Activated CD4-positive, alpha-beta T cell treated with anti-CD3 and anti-CD28 coated beads for 36 hours (primary cell): Measurements from ENCODE around the gene GFRA4. TPM values are rescaled to one million over a fixed set of nuclear protein-coding genes. Genes with fewer than 3 reads are reported as not detected.

Experiments used
- ATAC-seq: fragments of 200-7000 bp; cut with Tn5 transposase; one replicate; pipeline ENCODE4 v1.10.0; 2021; ENCODE audit warnings: mild to moderate bottlenecking, moderate library complexity
- CTCF ChIA-PET: fragments of 350-600 bp; sonication (Branson Sonifier 250); formaldehyde crosslinking; loops from one replicate; lab custom pipeline; 2021; ENCODE audit warnings: antibody characterized with exemption; lab: Charles Lee
- POLR2A ChIA-PET: fragments of 350-600 bp; sonication (Branson Sonifier 250); formaldehyde crosslinking; loops from one replicate; lab custom pipeline; 2021; ENCODE audit warnings: antibody characterized with exemption, inconsistent platforms; lab: Charles Lee
- DNase-seq: peaks from one replicate; pipeline ENCODE4 v3.0.0-alpha.2; 2020
- H3K27ac Mint-ChIP-seq: one replicate; pipeline ENCODE4 v1.8.0; 2021; ENCODE audit warnings: mixed read lengths
- H3K27me3 Mint-ChIP-seq: one replicate; pipeline ENCODE4 v1.8.0; 2021; ENCODE audit warnings: mixed read lengths
- H3K36me3 Mint-ChIP-seq: one replicate; pipeline ENCODE4 v1.8.0; 2021; ENCODE audit warnings: low read depth, mixed read lengths
- H3K4me1 Mint-ChIP-seq: one replicate; pipeline ENCODE4 v1.8.0; 2021; ENCODE audit warnings: mixed read lengths
- H3K4me3 Mint-ChIP-seq: one replicate; pipeline ENCODE4 v1.8.0; 2021; ENCODE audit warnings: mild to moderate bottlenecking, moderate library complexity, mixed read lengths
- H3K9me3 Mint-ChIP-seq: one replicate; pipeline ENCODE4 v1.8.0; 2021; ENCODE audit warnings: low read depth, mixed read lengths
- intact Hi-C, 2 experiments: fragments of 100-400 bp; cut with DNase I in 1 of 2; cut with micrococcal nuclease in 1 of 2; formaldehyde crosslinking; loops; one replicate each; pipeline versions ENCODE4 v1.14.2 to v1.15.1; 2022 to 2024; cut with DNase I, micrococcal nuclease
- total RNA-seq, 2 experiments: library from RNA; stranded (reverse); gene quantifications; one replicate each; pipeline ENCODE4 v1.2.3, GENCODE V29; 2021

Gene GFRA4
- total RNA-seq, 2 experiments from 2014 or later = not detected

DNA sequence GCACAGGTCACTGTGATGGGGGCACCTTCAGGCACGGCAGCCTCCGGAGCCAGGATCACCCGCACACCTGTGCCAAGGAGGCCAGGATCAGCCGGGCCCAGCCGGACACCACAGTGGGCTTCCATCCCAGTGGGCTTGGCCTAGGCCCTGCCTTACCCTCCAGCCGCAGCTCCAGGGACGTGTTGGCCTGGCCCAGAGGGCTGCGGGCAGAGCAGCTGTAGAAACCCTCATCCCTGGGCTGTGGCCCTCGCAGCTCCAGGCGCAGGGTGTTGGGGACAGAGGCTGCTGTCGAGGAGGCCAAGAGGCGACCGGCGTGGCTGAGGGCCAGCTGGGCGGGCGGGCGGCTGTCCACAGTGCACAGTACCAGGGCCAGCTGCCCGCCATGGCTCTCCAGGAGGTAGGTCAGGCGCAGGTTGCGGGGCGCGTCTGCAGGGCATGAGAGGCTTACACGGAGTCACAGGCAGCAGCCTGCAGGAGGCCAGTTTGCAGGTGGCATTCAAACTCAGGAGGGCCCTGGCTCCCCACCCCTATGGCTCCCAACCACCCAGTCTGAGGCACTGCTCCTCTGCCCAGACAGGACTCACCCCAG, 29.6 kb upstream of the GFRA4 start:
- intact Hi-C loops = loop anchor here in 1 of 2 experiments (5.0 kb wide), 1 partner anchor 170 kb away; no protein-coding TSS in a partner anchor
- Mint-ChIP-seq H3K9me3 (no peaks in the 10 kb centered on the region), H3K4me3 (no peak overlapping the region), H3K27ac (no peak overlapping the region), H3K4me1 (no peaks in the 10 kb centered on the region), H3K27me3 (peaks cover under 1% of the 10 kb centered on the region), H3K36me3 (no peaks in the 10 kb centered on the region)
- ChIA-PET CTCF (interaction anchor here (0.6 kb wide), 1 partner anchor 430 kb away, joined by 4 read pairs; no protein-coding TSS in a partner anchor), POLR2A (no interaction called here)
- DNase-seq = no peak
- no peak for ATAC-seq

DNA sequence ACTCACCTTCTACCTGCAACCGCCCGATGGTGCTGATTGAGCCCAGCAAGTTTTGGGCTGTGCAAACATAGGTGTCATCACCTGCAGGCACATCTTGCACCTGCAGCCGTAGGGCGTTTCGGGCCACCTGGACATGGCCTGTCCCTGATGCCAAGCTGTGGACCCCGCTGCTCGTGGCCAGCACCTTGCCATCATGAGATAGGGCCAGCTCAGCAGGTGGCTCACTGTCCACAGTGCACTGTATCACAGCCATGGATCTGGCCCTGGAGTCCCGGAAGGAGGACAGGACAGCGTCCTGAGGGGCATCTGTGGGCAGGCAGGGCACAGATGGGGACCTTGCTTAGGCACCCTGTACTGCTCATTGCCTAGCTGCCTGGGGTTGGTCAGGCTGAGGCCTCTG, 28.7 kb upstream of the GFRA4 start:
- no peak for DNase-seq
- ChIA-PET CTCF (interaction anchor here (0.6 kb wide), 2 partner anchors 16 to 1175 kb away, joined by 3 to 6 read pairs; no protein-coding TSS in a partner anchor), POLR2A (no interaction called here)
- Mint-ChIP-seq H3K4me1 (no peaks in the 10 kb centered on the region), H3K27ac (no peak overlapping the region), H3K4me3 (no peak overlapping the region), H3K27me3 (peaks cover 5% of the 10 kb centered on the region), H3K9me3 (no peaks in the 10 kb centered on the region), H3K36me3 (no peaks in the 10 kb centered on the region)
- ATAC-seq = no peak
- intact Hi-C loops = loop anchor here in 1 of 2 experiments (5.0 kb wide), 1 partner anchor 170 kb away; no protein-coding TSS in a partner anchor

DNA sequence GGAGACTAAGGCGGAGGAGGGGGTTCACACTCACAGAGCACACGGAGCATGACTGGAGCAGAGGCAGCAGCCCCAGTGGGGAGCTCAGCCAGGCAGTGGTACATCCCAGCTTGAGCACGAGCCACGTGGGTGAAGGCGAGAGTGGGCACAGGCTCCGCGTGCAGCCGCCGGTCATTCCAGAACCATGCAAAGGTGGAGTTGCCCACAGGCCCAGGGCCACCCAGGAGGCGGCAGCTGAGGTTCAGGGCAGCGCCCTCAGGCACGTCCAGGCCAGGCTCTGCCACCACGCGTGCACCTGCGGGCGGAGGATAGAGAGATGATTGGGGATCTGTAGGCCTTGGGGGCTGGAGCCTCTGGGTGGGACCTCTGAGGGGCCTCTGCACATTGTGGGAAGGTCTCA, 28.1 kb upstream of the GFRA4 start:
- ChIA-PET POLR2A (no interaction called here), CTCF (interaction anchor here (0.6 kb wide), 2 partner anchors 15 to 1175 kb away, joined by 3 to 6 read pairs; no protein-coding TSS in a partner anchor)
- ATAC-seq (no peak), DNase-seq (no peak)
- Mint-ChIP-seq H3K27ac (no peak overlapping the region), H3K4me1 (no peaks in the 10 kb centered on the region), H3K4me3 (no peak overlapping the region), H3K27me3 (peaks cover 7% of the 10 kb centered on the region), H3K36me3 (no peaks in the 10 kb centered on the region), H3K9me3 (no peaks in the 10 kb centered on the region)
- intact Hi-C loops = loop anchor here in 1 of 2 experiments (5.0 kb wide), 1 partner anchor 171 kb away; no protein-coding TSS in a partner anchor

DNA sequence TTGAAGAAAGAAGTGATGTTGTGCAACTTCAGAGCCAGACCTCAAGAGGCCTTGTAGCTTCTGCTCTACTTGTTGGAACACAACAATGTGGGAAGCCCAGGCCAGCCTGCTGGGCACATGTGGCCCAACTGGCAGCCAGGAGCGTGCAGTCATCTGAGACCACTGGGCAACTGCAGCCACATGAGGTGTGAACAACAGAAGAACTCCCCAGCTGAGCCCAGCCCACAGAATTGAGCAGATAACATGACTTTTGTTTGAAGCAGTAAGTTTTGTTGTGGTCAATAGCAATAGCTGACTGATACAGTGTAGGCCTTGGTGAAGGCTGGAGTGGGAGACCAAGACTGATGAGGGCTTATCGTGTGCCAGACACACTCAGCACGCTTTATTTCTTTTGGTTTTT, 27.2 kb upstream of the GFRA4 start:
- no peaks in the 10 kb centered on the region for H3K36me3 Mint-ChIP-seq
- intact Hi-C loops = loop anchor here in 1 of 2 experiments (5.0 kb wide), 1 partner anchor 172 kb away; no protein-coding TSS in a partner anchor
- DNase-seq (no peak), ATAC-seq (no peak)
- no peak overlapping the region for H3K27ac Mint-ChIP-seq
- no peaks in the 10 kb centered on the region for H3K4me1 Mint-ChIP-seq
- ChIA-PET CTCF (interaction anchor here (1.0 to 1.4 kb wide), 2 partner anchors 14 to 20 kb away, joined by 3 to 4 read pairs; no protein-coding TSS in a partner anchor), POLR2A (interaction anchor here (0.6 kb wide), 1 partner anchor 18 kb away, joined by 5 read pairs; no protein-coding TSS in a partner anchor)
- H3K27me3 Mint-ChIP-seq = peaks cover 7% of the 10 kb centered on the region
- H3K4me3 Mint-ChIP-seq = no peak overlapping the region
- H3K9me3 Mint-ChIP-seq = no peaks in the 10 kb centered on the region

DNA sequence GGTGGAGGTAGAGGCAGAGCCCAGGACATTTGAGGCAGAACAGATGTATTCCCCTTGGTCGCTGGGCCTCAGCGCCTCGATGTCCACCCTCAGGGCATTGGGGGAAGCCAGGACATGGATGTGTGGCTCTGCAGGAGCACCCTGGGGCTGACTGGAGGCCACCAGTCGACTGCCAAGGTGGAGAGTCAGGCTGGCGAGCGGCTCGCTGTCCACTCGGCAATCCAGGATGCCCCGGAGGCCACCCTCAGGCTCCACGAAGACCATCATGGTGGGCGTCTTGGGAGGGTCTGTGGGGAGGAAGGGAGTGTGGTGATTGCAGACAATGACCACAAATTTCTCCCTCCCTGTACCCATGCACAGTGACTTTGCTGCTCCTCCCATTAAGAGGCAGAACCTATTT, 26.8 kb upstream of the GFRA4 start:
- no peak for DNase-seq
- no peaks in the 10 kb centered on the region for H3K4me1 Mint-ChIP-seq
- ChIA-PET POLR2A (interaction anchor here (0.6 kb wide), 1 partner anchor 18 kb away, joined by 5 read pairs; no protein-coding TSS in a partner anchor), CTCF (interaction anchor here (0.8 to 1.4 kb wide), 3 partner anchors 14 to 167 kb away, joined by 3 to 4 read pairs (median 3); no protein-coding TSS in a partner anchor)
- H3K9me3 Mint-ChIP-seq = no peaks in the 10 kb centered on the region
- no peak overlapping the region for H3K27ac Mint-ChIP-seq
- H3K4me3 Mint-ChIP-seq = no peak overlapping the region
- ATAC-seq = no peak
- no peaks in the 10 kb centered on the region for H3K36me3 Mint-ChIP-seq
- peaks cover 7% of the 10 kb centered on the region for H3K27me3 Mint-ChIP-seq
- intact Hi-C loops = loop anchor here in 1 of 2 experiments (5.0 kb wide), 1 partner anchor 172 kb away; no protein-coding TSS in a partner anchor

DNA sequence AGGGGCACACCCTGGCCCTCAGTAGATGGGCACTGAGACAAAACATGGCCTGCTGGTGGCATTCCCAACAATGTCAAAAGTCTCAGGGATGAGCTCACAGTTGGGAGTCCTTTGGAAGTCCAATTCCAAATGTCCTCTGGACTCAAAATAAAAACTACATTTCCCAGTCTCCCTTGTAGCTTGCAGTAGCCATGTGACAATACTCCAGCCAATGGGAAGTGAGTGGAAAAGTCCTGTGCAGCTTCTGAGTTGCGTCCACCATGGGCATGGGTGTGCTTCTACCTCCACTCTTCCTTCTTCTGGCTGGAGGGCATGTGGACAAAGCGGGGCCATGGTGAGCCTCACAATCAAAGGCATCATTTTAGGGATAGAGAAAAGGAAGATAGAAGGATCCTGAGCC, 24.5 kb upstream of the GFRA4 start:
- ChIA-PET CTCF (interaction anchor here (0.7 to 1.5 kb wide), 6 partner anchors 8 to 272 kb away, joined by 3 to 11 read pairs (median 4); no protein-coding TSS in a partner anchor), POLR2A (no interaction called here)
- H3K27ac Mint-ChIP-seq = no peak overlapping the region
- H3K36me3 Mint-ChIP-seq = no peaks in the 10 kb centered on the region
- no peaks in the 10 kb centered on the region for H3K4me1 Mint-ChIP-seq
- no peak for DNase-seq
- no peak for ATAC-seq
- peaks cover 15% of the 10 kb centered on the region for H3K27me3 Mint-ChIP-seq
- intact Hi-C loops = no loop called here
- no peaks in the 10 kb centered on the region for H3K9me3 Mint-ChIP-seq
- no peak overlapping the region for H3K4me3 Mint-ChIP-seq

DNA sequence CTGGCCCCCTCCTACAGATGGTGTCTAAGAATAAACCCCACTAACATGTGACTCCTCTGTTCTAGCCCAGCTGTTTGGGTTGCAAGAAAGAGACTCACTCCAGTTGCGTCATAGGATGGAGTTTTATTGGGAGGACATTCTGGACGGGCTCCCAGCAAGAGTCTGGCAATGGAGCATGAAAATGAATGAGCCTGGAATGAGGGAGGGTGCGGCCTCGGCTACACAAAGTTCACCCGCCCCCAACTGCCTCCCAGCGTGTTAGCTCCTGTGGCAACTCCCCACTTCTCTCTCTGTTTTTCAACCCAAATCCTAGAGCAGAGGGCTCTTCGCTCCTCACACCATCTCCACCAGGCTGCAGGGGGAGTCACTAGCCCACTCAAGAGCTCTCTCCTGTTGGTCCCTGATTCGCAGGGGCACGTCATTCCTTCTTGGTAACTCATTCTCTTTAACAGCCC, 23.7 kb upstream of the GFRA4 start:
- H3K27ac Mint-ChIP-seq = no peak overlapping the region

DNA sequence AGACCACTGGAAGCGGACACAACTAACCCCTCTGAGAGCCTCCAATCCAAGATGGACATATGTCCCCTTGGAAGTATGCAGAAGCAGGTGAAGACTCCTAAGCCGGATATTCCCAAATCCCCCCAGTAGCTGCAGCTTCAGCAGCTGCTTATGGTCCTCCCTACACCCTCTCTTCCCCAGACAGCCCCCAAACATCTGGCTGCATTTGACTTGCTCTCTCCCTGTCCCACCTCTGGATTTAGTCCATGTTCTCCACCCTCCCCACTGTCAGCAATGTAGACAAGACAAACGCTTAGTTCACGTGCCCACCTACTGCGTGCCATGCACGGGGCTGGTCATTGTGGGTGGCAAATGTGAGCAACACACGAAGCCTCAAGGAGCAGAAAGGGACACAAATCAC, 23.2 kb upstream of the GFRA4 start:
- no peak for DNase-seq
- no peaks in the 10 kb centered on the region for H3K4me1 Mint-ChIP-seq
- H3K36me3 Mint-ChIP-seq = no peaks in the 10 kb centered on the region
- CTCF ChIA-PET = interaction anchor here (0.6 to 1.5 kb wide), 3 partner anchors 9 to 405 kb away, joined by 3 to 5 read pairs (median 5); no protein-coding TSS in a partner anchor
- no peak overlapping the region for H3K27ac Mint-ChIP-seq
- H3K9me3 Mint-ChIP-seq = no peaks in the 10 kb centered on the region
- intact Hi-C loops = no loop called here
- no peak for ATAC-seq
- peaks cover 19% of the 10 kb centered on the region for H3K27me3 Mint-ChIP-seq
- no peak overlapping the region for H3K4me3 Mint-ChIP-seq
- POLR2A ChIA-PET = no interaction called here

More for the DNA sequence above, 23.7 kb upstream of the GFRA4 start:
- CTCF ChIA-PET = interaction anchor here (0.7 to 1.5 kb wide), 3 partner anchors 9 to 271 kb away, joined by 3 to 5 read pairs (median 3); no protein-coding TSS in a partner anchor
- no peak for DNase-seq
- H3K27me3 Mint-ChIP-seq = peaks cover 19% of the 10 kb centered on the region
- no peaks in the 10 kb centered on the region for H3K9me3 Mint-ChIP-seq
- H3K4me3 Mint-ChIP-seq = no peak overlapping the region
- POLR2A ChIA-PET = no interaction called here
- intact Hi-C loops = no loop called here
- ATAC-seq = no peak
- no peaks in the 10 kb centered on the region for H3K36me3 Mint-ChIP-seq
- no peaks in the 10 kb centered on the region for H3K4me1 Mint-ChIP-seq

DNA sequence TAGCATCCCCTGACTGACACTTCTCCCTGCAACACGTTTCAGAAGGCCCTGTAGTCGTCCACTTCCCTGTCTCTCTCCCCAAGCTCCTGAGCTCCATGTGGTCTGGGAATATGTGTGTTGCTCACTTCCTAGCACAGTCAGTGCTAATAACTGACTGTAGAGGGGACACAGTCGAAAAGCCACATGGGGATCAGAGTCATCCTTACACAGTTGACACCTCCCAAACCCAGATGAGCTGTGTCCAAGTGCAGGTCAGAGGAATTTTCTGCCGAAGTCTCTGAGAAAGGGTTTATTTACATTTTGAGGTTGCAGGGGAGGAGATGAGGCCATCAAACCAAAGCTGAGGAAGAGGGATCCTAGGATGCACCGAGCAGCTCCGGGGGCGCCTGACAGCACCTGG, 22.1 kb upstream of the GFRA4 start:
- ChIA-PET CTCF (interaction anchor here (0.8 to 0.9 kb wide), 2 partner anchors 8 to 9 kb away, joined by 3 to 4 read pairs; no protein-coding TSS in a partner anchor), POLR2A (no interaction called here)
- no peaks in the 10 kb centered on the region for H3K9me3 Mint-ChIP-seq
- intact Hi-C loops = no loop called here
- no peaks in the 10 kb centered on the region for H3K36me3 Mint-ChIP-seq
- H3K27me3 Mint-ChIP-seq = peaks cover 24% of the 10 kb centered on the region
- H3K27ac Mint-ChIP-seq = no peak overlapping the region
- no peak for DNase-seq
- no peak overlapping the region for H3K4me3 Mint-ChIP-seq
- no peak for ATAC-seq
- H3K4me1 Mint-ChIP-seq = peaks cover 4% of the 10 kb centered on the region

DNA sequence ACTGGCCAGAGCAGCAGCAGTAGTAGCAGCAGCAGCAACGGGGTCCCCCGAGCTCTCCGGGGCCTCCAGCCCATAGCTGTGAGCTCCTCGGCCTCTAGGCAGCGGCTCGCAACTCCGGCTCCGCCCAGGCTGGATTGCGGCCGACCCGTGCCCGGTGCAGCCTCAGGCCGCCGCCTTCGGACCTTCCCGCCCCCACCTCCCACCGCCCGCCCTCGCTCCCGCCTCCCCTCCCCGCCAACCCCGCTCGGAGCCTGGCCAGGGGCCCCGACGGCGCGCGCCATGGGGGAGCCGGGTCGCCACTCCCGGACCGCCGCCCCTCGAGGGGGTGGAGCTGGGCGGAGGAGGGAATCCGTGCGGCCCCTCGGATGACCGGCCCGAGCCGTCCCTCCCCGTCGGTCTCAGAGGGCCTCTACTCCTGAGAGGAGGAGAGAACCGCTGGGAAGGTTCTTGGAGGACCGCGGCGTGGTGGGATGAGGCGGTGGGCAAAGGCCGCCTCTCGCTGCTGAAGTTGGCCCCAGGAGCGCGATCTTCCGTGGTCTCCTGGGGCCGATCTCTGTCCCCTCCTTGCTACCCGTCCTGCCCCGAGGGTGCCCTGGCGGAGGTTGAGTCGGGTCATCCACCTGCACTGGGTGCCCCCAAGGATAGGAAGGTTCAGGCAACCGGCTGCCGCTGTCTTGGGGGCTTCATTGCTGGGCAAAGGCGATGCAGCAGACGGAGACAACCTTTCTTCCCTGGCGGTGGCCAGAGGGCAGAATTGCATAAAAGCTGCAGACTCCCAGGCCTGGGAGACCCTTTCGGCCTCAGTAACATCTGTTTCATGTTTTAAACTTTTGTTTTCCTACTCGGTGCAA, 19.0 kb upstream of the GFRA4 start, which contains the start of gene ADAM33:
Gene ADAM33 (minus strand): TSS at position 80 of the 851 bp plus-strand sequence. CDS start 6 bp downstream, at position 74.
- Mint-ChIP-seq H3K9me3 (no peaks in the 10 kb centered on the region), H3K27me3 (peaks cover 27% of the 10 kb centered on the region), H3K4me3 (no peak within 1 kb of the TSS), H3K4me1 (peaks cover 4% of the 10 kb centered on the region), H3K27ac (no peak within 1 kb of the TSS), H3K36me3 (no peaks in the 10 kb centered on the region)
- ChIA-PET CTCF (interaction anchor here (1.4 kb wide), 1 partner anchor 173 kb away, joined by 6 read pairs; no protein-coding TSS in a partner anchor), POLR2A (no interaction called here)
- intact Hi-C loops = no loop called here
- no peak for ATAC-seq
- DNase-seq = no peak
